Sigmoid colon (tissue), 7 donors: Measurements from ENCODE around the gene CPVL. TPM values are rescaled to one million over a fixed set of nuclear protein-coding genes. Genes with fewer than 3 reads are reported as not detected.

ENCODE experiments used
- DNase-seq: peaks from one replicate; pipeline ENCODE4 v3.0.0-alpha.2; 2019
- H3K27ac ChIP-seq, 4 donors: fragments of 200-600 bp; sonication (generic); one replicate each; pipeline ENCODE4 v1.5.1; 2016 to 2019; ENCODE audit warnings: mild to moderate bottlenecking in 1 of 4
- H3K27me3 ChIP-seq, 3 donors: fragments of 200-600 bp; sonication (generic); one replicate each; pipeline ENCODE4 v1.5.1; 2019; ENCODE audit warnings: mild to moderate bottlenecking in 1 of 3
- H3K36me3 ChIP-seq, 4 donors: fragments of 200-600 bp; sonication (generic); one replicate each; pipeline ENCODE4 v1.5.1; 2016 to 2019
- H3K4me1 ChIP-seq, 4 donors: fragments of 200-600 bp; sonication (generic); one replicate each; pipeline ENCODE4 v1.5.1; 2017 to 2019
- H3K4me3 ChIP-seq, 4 donors: fragments of 200-600 bp; sonication (generic); one replicate each; pipeline ENCODE4 v1.5.1; 2017 to 2019; ENCODE audit warnings: mild to moderate bottlenecking in 2 of 4, moderate library complexity in 1 of 4
- H3K9me3 ChIP-seq, 4 donors: fragments of 200-600 bp in 3 of 4; sonication (generic) in 3 of 4; one replicate each; pipeline versions ENCODE4 v1.5.1 to v1.6.1; 2013 to 2019
- EP300 ChIP-seq, 4 donors: sonication (generic); formaldehyde crosslinking; IDR thresholded peaks; one replicate each; pipeline ENCODE4 v1.6.1; 2017; ENCODE audit warnings: antibody characterized with exemption in 4 of 4
- POLR2A ChIP-seq, 2 donors: fragments of 450-650 bp; IDR thresholded peaks; one replicate each; pipeline ENCODE4 v1.6.1; 2016; ENCODE audit warnings: antibody characterized with exemption in 2 of 2, mild to moderate bottlenecking in 2 of 2, moderate library complexity in 2 of 2
- POLR2AphosphoS5 ChIP-seq, 4 donors: sonication (generic); formaldehyde crosslinking; IDR thresholded peaks; one replicate each; pipeline ENCODE4 v1.6.1; 2017; ENCODE audit warnings: antibody characterized with exemption in 4 of 4
- WGBS, 2 donors: extraction: QIAGEN DNeasy Blood & Tissue Kit; methylation state at CpG; one replicate each; pipeline ENCODE4 v1.1.7; 2013; 5-methylcytosine and 5-hydroxymethylcytosine counted together
- intact Hi-C: fragments of 100-400 bp; cut with DNase I; formaldehyde crosslinking; loops from one replicate; pipeline ENCODE4 v1.15.1; 2023
- polyA plus RNA-seq, 3 donors: library from polyadenylated mRNA; stranded (reverse); fragments of 200-250 nt; gene quantifications; one replicate each; pipeline ENCODE4 v1.2.3, GENCODE V29; 2013
- total RNA-seq, 4 donors: library from RNA; depleted of rRNA; stranded (reverse); fragments of >200 nt; gene quantifications; one replicate each; pipeline ENCODE4 v1.1.0, GENCODE V29; 2016
- TF ChIP-seq, protein P1 (sequence below), 4 experiments: fragments of 450-650 bp in 3 of 4; fragments of 200-600 bp in 1 of 4; IDR thresholded peaks; one replicate each; pipeline ENCODE4 v1.5.1; 2016 to 2019; ENCODE audit warnings: antibody characterized with exemption in 4 of 4, mild to moderate bottlenecking in 3 of 4, moderate library complexity in 2 of 4
- donor health status: healthy with polysubstance abuse.
- donor health status: Bipolar disorder and iron deficiency.
- donor health status: healthy.

CPVL gene
- total and polyA plus RNA-seq, 7 donors, result 5.4 to 38.8 (median 20.0) TPM

DNA sequence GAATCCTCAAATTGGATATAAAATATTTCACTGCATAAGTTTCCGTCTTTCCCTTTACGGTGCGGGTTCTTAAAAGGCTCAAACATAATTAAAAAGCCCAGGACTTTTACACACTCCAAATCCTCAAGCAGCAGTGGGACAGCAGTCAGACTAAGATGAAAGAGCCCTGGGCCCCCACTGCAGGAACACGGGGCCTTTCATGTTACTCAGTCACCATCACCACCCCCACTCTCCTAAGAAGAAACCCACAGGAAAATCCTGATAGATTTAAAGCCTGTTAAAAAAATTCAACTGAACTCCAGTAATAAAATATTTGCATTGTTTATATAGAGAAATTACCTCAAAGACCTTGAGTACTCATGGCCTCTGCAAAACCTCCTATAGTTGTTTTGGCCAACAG is 114.2 kb downstream of the CPVL start:
- DNase-seq, result no peak
- H3K4me1 ChIP-seq, result no peaks in the 10 kb centered on the region
- no peaks in the 10 kb centered on the region for H3K9me3 ChIP-seq
- 84 to 85% methylated on average over 4 of the region's 4 CpGs for WGBS, 2 donors
- no peak overlapping the region for H3K4me3 ChIP-seq
- no peak overlapping the region for H3K27ac ChIP-seq
- H3K36me3 ChIP-seq, result no peaks in the 10 kb centered on the region
- no peaks in the 10 kb centered on the region for H3K27me3 ChIP-seq
- intact Hi-C loops, result no loop called here
- no peak for TF ChIP-seq EP300 (IDR thresholded peaks at IDR 0.05)
- no peak for TF ChIP-seq POLR2A (IDR thresholded peaks at IDR 0.05)
- TF ChIP-seq, protein P1, sequence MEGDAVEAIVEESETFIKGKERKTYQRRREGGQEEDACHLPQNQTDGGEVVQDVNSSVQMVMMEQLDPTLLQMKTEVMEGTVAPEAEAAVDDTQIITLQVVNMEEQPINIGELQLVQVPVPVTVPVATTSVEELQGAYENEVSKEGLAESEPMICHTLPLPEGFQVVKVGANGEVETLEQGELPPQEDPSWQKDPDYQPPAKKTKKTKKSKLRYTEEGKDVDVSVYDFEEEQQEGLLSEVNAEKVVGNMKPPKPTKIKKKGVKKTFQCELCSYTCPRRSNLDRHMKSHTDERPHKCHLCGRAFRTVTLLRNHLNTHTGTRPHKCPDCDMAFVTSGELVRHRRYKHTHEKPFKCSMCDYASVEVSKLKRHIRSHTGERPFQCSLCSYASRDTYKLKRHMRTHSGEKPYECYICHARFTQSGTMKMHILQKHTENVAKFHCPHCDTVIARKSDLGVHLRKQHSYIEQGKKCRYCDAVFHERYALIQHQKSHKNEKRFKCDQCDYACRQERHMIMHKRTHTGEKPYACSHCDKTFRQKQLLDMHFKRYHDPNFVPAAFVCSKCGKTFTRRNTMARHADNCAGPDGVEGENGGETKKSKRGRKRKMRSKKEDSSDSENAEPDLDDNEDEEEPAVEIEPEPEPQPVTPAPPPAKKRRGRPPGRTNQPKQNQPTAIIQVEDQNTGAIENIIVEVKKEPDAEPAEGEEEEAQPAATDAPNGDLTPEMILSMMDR (IDR thresholded peaks at IDR 0.05), result no peak
- TF ChIP-seq POLR2AphosphoS5 (IDR thresholded peaks at IDR 0.05), result no peak

GRCh38 chr7:29030781-29031275 is 115.5 kb downstream of the CPVL start:
- Histone ChIP-seq H3K27ac (no peak overlapping the region), H3K9me3 (peaks cover 0 to 4% (median 0%) of the 10 kb centered on the region in 4 donors), H3K36me3 (no peaks in the 10 kb centered on the region), H3K27me3 (no peaks in the 10 kb centered on the region), H3K4me1 (no peaks in the 10 kb centered on the region), H3K4me3 (no peak overlapping the region)
- WGBS, 2 donors, result 88 to 90% methylated on average over 3 of the region's 3 CpGs
- TF ChIP-seq, protein P1 (IDR thresholded peaks at IDR 0.05), result no peak
- no peak for TF ChIP-seq POLR2AphosphoS5 (IDR thresholded peaks at IDR 0.05)
- no peak for TF ChIP-seq EP300 (IDR thresholded peaks at IDR 0.05)
- no peak for TF ChIP-seq POLR2A (IDR thresholded peaks at IDR 0.05)
- intact Hi-C loops, result no loop called here
- DNase-seq, result no peak

DNA sequence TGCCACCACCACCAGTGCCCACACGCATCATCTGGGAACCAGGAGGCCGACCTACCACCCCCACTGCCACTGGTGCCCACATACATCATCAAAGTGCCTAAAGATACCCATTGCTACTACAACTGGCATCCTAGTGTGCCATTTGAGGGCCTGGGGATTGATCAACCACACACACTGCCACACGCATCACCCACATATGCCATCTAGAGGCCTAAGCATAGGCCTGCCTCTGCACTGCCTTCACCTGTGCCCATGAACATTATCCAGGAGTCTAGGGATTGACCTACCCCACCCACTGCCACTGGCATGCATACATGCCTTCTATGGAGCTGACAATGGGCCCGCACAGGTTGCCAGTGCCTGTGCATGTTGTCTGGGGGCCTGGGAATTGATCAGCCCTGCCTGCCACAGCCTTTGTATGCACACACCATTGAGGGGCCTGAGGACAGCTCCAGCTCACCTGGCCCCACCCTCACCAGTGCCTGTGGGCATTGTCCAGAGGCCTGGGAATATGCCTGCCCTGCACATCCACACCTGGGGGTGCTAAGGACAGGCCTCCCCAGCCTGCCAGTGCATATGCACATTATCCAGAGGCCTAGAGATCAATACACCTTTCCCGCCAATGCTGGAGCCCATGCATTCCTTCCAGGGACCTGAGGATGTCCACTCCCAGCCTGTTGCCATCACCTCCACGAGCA is 123.9 kb downstream of the CPVL start:
- Histone ChIP-seq H3K4me3 (no peak overlapping the region), H3K9me3 (peaks cover 0 to 15% (median 0%) of the 10 kb centered on the region in 4 donors), H3K4me1 (no peaks in the 10 kb centered on the region), H3K27me3 (no peaks in the 10 kb centered on the region), H3K27ac (no peak overlapping the region), H3K36me3 (no peaks in the 10 kb centered on the region)
- intact Hi-C loops, result no loop called here
- no peak for DNase-seq
- 84 to 92% methylated on average over 6 of the region's 6 CpGs for WGBS, 2 donors
- TF ChIP-seq, protein P1 (IDR thresholded peaks at IDR 0.05), result no peak
- TF ChIP-seq POLR2AphosphoS5 (IDR thresholded peaks at IDR 0.05) (no peak), EP300 (IDR thresholded peaks at IDR 0.05) (no peak), POLR2A (IDR thresholded peaks at IDR 0.05) (no peak)

- Histone ChIP-seq H3K9me3 (peaks cover 0 to 11% (median 0%) of the 10 kb centered on the region in 4 donors), H3K4me1 (no peaks in the 10 kb centered on the region), H3K4me3 (no peak overlapping the region), H3K27ac (no peak overlapping the region), H3K27me3 (no peaks in the 10 kb centered on the region), H3K36me3 (no peaks in the 10 kb centered on the region)
- WGBS, 2 donors, result 90 to 92% methylated on average over 5 of the region's 5 CpGs
- intact Hi-C loops, result no loop called here
- no peak for DNase-seq
- TF ChIP-seq, protein P1 (IDR thresholded peaks at IDR 0.05), result no peak
- TF ChIP-seq POLR2AphosphoS5 (IDR thresholded peaks at IDR 0.05) (no peak), EP300 (IDR thresholded peaks at IDR 0.05) (no peak), POLR2A (IDR thresholded peaks at IDR 0.05) (no peak)
These were observed 126.4 kb downstream of the CPVL start for GRCh38 chr7:29019896-29020295.
